ENCODE measurements around the gene HIVEP2. TPM values are rescaled to one million over a fixed set of nuclear protein-coding genes. Genes with fewer than 3 reads are reported as not detected.
A peak's percentile ranks its signal among the peaks of the same experiment; 100 is the strongest.
"Not testable (repeated sequence)": the region's sequence is repeated elsewhere in the genome, so short reads cannot be mapped to it uniquely, and the experiment has no call there.

Gene HIVEP2, protein sequence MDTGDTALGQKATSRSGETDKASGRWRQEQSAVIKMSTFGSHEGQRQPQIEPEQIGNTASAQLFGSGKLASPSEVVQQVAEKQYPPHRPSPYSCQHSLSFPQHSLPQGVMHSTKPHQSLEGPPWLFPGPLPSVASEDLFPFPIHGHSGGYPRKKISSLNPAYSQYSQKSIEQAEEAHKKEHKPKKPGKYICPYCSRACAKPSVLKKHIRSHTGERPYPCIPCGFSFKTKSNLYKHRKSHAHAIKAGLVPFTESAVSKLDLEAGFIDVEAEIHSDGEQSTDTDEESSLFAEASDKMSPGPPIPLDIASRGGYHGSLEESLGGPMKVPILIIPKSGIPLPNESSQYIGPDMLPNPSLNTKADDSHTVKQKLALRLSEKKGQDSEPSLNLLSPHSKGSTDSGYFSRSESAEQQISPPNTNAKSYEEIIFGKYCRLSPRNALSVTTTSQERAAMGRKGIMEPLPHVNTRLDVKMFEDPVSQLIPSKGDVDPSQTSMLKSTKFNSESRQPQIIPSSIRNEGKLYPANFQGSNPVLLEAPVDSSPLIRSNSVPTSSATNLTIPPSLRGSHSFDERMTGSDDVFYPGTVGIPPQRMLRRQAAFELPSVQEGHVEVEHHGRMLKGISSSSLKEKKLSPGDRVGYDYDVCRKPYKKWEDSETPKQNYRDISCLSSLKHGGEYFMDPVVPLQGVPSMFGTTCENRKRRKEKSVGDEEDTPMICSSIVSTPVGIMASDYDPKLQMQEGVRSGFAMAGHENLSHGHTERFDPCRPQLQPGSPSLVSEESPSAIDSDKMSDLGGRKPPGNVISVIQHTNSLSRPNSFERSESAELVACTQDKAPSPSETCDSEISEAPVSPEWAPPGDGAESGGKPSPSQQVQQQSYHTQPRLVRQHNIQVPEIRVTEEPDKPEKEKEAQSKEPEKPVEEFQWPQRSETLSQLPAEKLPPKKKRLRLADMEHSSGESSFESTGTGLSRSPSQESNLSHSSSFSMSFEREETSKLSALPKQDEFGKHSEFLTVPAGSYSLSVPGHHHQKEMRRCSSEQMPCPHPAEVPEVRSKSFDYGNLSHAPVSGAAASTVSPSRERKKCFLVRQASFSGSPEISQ (N-terminal part only)
- 10 to 100 TPM; 45.8 to 49.7 TPM for total RNA-seq

DNA sequence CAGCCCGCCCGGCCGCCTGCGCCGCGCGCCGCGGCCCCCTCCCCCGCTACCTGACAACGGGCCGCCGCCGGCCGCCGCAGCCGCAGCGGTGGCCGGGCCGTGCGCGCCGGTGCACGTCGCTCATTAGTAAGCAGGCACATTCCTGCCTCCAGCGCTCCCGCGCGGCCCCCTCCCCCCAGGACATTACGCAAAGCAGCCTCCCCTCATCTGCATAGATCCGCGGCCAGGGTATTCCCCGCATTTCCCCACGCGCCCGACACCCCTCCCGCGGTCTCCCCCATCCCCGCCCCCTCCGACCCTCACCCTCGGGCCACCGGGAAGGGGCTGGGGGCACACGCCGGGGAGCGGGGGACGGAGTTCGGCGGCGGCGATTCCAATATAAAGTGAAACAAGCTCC lies at the start of gene HIVEP2:
TSS of gene HIVEP2 (minus strand) at position 128 of the 397 bp plus-strand sequence. CDS start 170,438 bp downstream, outside the sequence.
- POLR2A ChIA-PET, result interaction anchor here (0.6 to 2.8 kb wide), 19 partner anchors 8 to 505 kb away, joined by 3 to 45 read pairs (median 4); partner anchors contain the start of genes ADAT2 and PEX3
- Mint-ChIP-seq H3K36me3 (peaks cover 3% of the 10 kb centered on the region), H3K4me1 (peaks cover 43% of the 10 kb centered on the region), H3K27ac (peak within 1 kb of the TSS; percentile 100), H3K27me3 (no peaks in the 10 kb centered on the region), H3K9me3 (no peaks in the 10 kb centered on the region), H3K4me3 (peak within 1 kb of the TSS; percentile 100)
- no peak for DNase-seq
- ATAC-seq (ENCODE audit: low read depth), result peak; percentile 27

DNA sequence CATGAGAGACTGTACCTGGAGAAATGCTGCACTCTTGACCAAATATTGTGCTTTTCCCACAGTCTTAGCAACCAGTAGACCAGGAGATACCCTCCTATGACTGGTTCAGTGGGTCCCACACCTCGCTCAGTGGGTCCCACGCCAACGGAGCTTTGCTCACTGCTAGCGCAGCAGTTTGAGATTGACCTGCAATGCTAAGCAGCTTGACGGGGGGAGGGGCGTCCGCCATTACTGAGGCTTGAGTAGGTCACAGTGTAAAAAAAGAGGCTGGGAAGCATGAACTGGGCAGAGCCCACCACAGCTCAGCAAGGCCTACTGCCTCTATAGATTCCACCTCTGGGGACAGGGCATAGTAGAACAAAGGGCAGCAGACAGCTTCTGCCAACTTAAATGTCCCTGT lies 49.0 kb upstream of the HIVEP2 start:
- Mint-ChIP-seq H3K27me3 (peaks cover 2% of the 10 kb centered on the region), H3K36me3 (peaks cover 4% of the 10 kb centered on the region), H3K27ac (no peak overlapping the region), H3K4me1 (peaks cover 6% of the 10 kb centered on the region), H3K9me3 (peaks cover 14% of the 10 kb centered on the region), H3K4me3 (no peak overlapping the region)
- ATAC-seq (ENCODE audit: low read depth) (no peak), DNase-seq (no peak)
- POLR2A ChIA-PET, result no interaction called here

DNA sequence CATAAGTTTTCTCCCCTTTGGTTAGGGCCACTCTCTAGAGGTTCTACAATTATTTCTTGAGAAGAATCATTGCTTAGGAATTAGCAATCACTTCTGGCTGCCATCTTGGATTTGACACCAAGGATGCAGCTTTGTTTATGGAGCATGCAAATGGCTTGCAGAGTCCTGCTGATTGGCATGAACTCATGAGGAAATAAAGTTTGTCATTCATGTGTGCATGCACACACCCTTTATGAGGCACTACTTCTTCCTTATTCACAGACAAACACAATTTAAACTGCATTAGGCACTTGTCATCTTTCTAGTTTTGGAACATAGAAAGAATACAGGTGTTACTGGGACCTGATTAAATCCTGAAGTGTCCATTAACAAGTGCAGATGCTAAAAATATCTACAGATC lies 42.5 kb upstream of the HIVEP2 start:
- DNase-seq (no peak), ATAC-seq (ENCODE audit: low read depth) (no peak)
- POLR2A ChIA-PET, result no interaction called here
- Mint-ChIP-seq H3K4me3 (no peak overlapping the region), H3K36me3 (peaks cover 2% of the 10 kb centered on the region), H3K4me1 (no peaks in the 10 kb centered on the region), H3K27me3 (peaks cover 3% of the 10 kb centered on the region), H3K27ac (no peak overlapping the region), H3K9me3 (peaks cover 13% of the 10 kb centered on the region)

DNA sequence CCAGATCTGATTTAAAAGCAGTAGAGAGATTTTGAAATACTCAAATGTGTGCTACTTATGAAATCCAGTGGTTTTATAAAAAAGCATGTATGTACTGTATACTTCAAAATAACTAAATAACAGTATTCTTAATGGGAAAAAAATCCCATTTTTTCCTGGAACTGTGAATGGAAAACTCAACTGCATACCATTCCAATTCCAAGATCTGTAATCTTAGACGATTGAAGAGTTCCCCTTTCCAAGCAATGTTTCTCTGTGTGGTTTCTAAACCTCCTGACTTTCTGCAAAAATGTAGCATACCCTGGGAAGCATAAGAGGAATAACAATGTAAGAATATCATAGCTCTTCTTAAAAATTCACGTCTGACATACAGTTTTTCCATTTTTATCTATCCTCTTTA lies 40.3 kb upstream of the HIVEP2 start:
- Mint-ChIP-seq H3K36me3 (peaks cover 7% of the 10 kb centered on the region), H3K4me1 (no peaks in the 10 kb centered on the region), H3K27ac (no peak overlapping the region), H3K9me3 (peaks cover 19% of the 10 kb centered on the region), H3K27me3 (peaks cover 3% of the 10 kb centered on the region), H3K4me3 (no peak overlapping the region)
- ATAC-seq (ENCODE audit: low read depth) (no peak), DNase-seq (no peak)
- POLR2A ChIA-PET, result no interaction called here

DNA sequence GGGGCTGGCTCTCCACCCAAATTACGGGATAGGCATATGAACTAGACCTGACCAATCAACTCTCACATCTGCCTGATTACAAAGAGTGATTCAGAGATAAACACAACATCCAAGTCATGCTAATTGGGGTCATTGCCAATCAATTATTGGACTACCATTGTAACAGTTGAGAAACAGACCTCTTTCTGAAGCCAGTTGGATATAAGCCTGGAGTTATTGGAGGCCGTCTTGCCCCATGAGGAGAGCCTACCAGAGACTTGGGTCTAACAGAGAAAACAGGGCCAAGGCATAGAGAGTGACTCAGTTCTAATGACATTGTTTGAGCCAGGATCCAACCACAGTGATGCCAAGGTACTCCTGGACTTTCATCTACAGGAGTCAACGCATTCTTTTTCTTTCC lies 39.4 kb upstream of the HIVEP2 start:
- H3K27ac Mint-ChIP-seq, result no peak overlapping the region
- H3K36me3 Mint-ChIP-seq, result peaks cover 7% of the 10 kb centered on the region
- POLR2A ChIA-PET, result no interaction called here
- H3K4me1 Mint-ChIP-seq, result no peaks in the 10 kb centered on the region
- peaks cover 17% of the 10 kb centered on the region for H3K9me3 Mint-ChIP-seq
- no peak overlapping the region for H3K4me3 Mint-ChIP-seq
- ATAC-seq (ENCODE audit: low read depth) (no peak), DNase-seq (no peak)
- H3K27me3 Mint-ChIP-seq, result peaks cover 3% of the 10 kb centered on the region

DNA sequence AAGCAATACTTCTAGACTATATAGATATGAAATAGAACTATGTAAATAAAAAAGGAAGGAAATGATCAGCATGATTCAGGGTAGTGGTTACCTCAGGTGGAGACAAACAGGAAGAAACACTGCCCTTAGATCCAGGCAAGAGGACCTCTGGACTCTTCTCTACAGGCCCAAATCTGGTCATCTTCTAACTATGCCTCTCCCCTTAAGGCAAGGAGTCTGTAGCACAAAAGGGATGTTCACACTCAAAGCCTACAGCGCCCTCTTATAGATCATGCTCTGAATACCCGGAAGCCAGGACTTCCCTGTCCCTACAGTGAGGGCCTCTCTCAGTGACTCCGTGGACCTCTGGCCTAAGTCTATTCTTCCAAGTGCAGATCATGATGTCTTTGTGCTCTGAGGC lies 30.4 kb upstream of the HIVEP2 start:
- Mint-ChIP-seq H3K27me3 (no peaks in the 10 kb centered on the region), H3K4me3 (no peak overlapping the region), H3K4me1 (peaks cover 10% of the 10 kb centered on the region), H3K36me3 (peaks cover 4% of the 10 kb centered on the region), H3K9me3 (peaks cover 20% of the 10 kb centered on the region), H3K27ac (no peak overlapping the region)
- POLR2A ChIA-PET, result no interaction called here
- DNase-seq, result no peak
- no peak for ATAC-seq (ENCODE audit: low read depth)

DNA sequence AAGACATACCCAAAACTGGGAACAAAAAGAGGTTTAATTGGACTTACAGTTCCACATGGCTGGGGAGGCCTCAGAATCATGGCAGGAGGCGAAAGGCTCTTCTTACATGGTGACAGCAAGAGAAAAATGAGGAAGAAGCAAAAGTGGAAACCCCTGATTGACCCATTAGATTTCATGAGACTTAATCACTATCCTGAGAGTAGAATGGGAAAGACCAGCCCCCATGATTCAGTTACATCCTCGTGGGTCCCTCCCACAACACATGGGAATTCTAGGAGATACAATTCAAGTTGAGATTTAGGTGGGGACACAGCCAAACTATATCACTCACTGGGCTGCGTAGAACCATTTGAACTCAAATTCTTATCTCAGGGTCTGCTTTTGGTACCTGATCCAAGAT lies 26.0 kb upstream of the HIVEP2 start:
- DNase-seq; H3K9me3 Mint-ChIP-seq; H3K27ac Mint-ChIP-seq; H3K4me1 Mint-ChIP-seq; H3K27me3 Mint-ChIP-seq; H3K4me3 Mint-ChIP-seq; POLR2A ChIA-PET; H3K36me3 Mint-ChIP-seq; ATAC-seq (ENCODE audit: low read depth): not testable (repeated sequence)

DNA sequence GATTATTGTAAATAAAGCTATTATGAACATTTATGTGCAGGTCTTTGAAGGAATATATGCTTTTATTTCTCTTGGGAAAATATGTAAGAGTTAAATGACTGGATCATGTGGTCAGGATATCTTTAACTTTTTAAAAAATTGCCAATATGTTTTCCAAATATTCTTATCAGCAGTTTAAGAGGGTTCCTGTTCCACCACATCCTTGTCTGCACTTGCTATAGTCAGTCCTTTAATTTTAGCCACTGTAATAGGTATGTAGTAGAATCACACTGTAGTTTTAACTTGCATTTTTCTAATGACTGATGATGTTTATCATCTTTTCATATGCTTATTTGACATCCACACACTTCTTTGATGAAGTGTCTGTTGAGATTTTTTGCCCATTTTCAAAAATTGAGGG lies 23.6 kb upstream of the HIVEP2 start:
- Mint-ChIP-seq H3K4me3 (no peak overlapping the region), H3K36me3 (no peaks in the 10 kb centered on the region), H3K27me3 (no peaks in the 10 kb centered on the region), H3K9me3 (peaks cover 7% of the 10 kb centered on the region), H3K4me1 (no peaks in the 10 kb centered on the region), H3K27ac (no peak overlapping the region)
- DNase-seq (no peak), ATAC-seq (ENCODE audit: low read depth) (no peak)
- POLR2A ChIA-PET, result no interaction called here

DNA sequence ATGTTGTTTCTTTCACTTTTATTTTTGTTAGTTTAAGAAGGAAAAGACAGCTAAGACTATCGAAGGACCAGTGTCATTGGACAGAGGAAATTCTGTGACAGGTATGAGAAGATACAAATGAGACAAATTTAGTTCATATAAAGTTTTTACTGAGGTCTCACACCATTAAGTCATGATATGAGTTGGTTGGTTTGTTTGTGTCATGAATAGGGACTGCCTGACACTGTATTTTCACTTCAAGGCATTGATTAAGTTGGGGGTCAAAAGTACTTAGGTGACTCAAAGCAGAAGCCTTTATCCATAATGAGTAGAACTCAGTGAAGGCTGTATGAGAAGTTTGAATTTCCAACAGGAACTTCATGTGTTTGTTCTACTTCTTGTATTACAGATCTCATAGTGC lies 21.3 kb upstream of the HIVEP2 start:
- no peak for ATAC-seq (ENCODE audit: low read depth)
- H3K9me3 Mint-ChIP-seq, result peaks cover 1% of the 10 kb centered on the region
- H3K27me3 Mint-ChIP-seq, result no peaks in the 10 kb centered on the region
- no peak overlapping the region for H3K4me3 Mint-ChIP-seq
- POLR2A ChIA-PET, result no interaction called here
- H3K36me3 Mint-ChIP-seq, result no peaks in the 10 kb centered on the region
- no peaks in the 10 kb centered on the region for H3K4me1 Mint-ChIP-seq
- H3K27ac Mint-ChIP-seq, result no peak overlapping the region
- DNase-seq, result no peak

DNA sequence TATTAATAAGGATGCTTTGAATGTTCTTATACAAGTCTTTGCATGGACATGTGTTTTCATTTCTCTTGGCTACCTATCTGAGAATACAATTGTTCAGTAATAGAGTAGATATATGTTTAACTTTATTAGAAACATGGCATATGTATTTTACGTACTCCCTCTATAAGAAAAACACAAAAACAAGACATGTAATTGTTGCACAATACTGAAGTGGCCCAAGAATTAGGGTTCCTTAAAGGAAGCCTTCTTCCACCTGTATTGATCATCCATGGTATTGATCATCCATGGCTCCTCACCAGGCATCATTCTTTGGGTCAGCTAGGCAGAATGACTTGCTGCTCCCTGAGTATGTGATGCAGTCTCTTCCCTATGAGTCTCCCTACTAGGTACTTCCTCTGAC lies 20.2 kb upstream of the HIVEP2 start:
- Mint-ChIP-seq H3K4me3 (no peak overlapping the region), H3K36me3 (peaks cover 3% of the 10 kb centered on the region), H3K27me3 (no peaks in the 10 kb centered on the region), H3K9me3 (peaks cover 3% of the 10 kb centered on the region), H3K27ac (no peak overlapping the region), H3K4me1 (no peaks in the 10 kb centered on the region)
- DNase-seq (no peak), ATAC-seq (ENCODE audit: low read depth) (no peak)
- POLR2A ChIA-PET, result no interaction called here

DNA sequence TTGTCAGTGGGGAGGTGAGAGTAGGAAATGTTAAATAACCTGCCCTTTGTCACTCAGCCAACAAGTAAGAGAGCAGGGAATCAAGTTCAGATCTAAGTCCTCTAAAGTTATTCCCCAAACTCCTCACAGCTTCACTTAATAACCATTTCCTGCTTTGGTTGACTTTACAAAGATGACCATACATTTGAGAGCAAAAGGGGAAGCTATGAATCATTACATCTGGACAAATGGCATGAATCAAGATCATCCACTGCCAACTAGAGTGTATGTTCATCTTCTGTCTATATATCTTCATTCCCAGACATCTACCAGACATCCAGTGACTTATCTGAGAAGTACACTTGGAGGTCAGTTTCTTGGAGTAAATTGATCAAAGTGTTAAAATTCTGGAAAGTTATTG lies 15.1 kb upstream of the HIVEP2 start:
- POLR2A ChIA-PET, result no interaction called here
- H3K9me3 Mint-ChIP-seq, result peaks cover 4% of the 10 kb centered on the region

DNA sequence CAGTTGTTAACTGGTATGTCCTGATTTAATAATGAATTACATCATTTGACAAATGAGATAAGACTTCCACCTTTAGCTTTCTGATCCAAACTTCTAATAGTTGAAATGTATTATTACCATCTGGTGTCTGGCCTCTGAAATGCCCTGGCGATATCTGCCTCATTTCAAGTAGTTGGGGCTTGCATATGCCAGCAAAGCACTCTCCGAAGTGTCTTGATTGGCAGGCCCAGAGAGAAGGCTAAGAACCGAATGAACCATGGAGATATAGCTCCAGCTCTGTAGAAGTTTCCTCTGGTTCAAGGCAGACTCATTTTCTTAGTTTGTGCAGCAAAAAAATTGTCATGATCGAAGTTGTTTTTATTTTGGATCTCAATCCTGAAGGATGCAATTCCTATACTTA lies 13.4 kb upstream of the HIVEP2 start:
- H3K27ac Mint-ChIP-seq, result no peak overlapping the region
- ATAC-seq (ENCODE audit: low read depth), result no peak
- no peak overlapping the region for H3K4me3 Mint-ChIP-seq
- no peak for DNase-seq
- H3K4me1 Mint-ChIP-seq, result peaks cover 1% of the 10 kb centered on the region
- no peaks in the 10 kb centered on the region for H3K27me3 Mint-ChIP-seq
- peaks cover 4% of the 10 kb centered on the region for H3K9me3 Mint-ChIP-seq
- H3K36me3 Mint-ChIP-seq, result peaks cover 6% of the 10 kb centered on the region
- POLR2A ChIA-PET, result no interaction called here

More for the DNA sequence above, 15.1 kb upstream of the HIVEP2 start:
- H3K36me3 Mint-ChIP-seq, result peaks cover 6% of the 10 kb centered on the region
- H3K4me3 Mint-ChIP-seq, result no peak overlapping the region
- no peaks in the 10 kb centered on the region for H3K27me3 Mint-ChIP-seq
- ATAC-seq (ENCODE audit: low read depth), result no peak
- no peak for DNase-seq
- no peak overlapping the region for H3K27ac Mint-ChIP-seq
- no peaks in the 10 kb centered on the region for H3K4me1 Mint-ChIP-seq

DNA sequence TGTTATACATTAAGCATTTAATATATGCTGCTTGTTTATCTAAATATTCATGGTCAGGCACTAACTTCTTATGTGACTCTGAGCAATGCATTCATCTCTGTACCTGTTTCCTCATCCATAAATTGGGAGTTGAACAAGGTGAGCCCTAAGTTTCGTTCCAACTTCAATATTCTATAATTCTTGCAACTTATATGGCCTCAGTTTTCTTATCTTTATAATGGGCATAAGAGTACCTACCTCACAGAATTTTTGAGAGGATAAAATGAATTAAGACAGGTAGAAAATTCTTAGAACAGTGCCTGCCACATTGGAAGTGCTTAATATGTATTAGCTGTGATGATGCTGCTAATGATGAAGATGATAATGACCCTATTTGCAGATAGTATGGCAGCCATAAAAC lies 11.8 kb upstream of the HIVEP2 start:
- Mint-ChIP-seq H3K27me3 (no peaks in the 10 kb centered on the region), H3K36me3 (peaks cover 6% of the 10 kb centered on the region), H3K9me3 (peaks cover 4% of the 10 kb centered on the region), H3K27ac (no peak overlapping the region), H3K4me3 (no peak overlapping the region), H3K4me1 (peaks cover 4% of the 10 kb centered on the region)
- no peak for ATAC-seq (ENCODE audit: low read depth)
- no peak for DNase-seq
- POLR2A ChIA-PET, result no interaction called here

Measured in activated naive CD8-positive, alpha-beta T cell treated with anti-CD3 and anti-CD28 coated beads, Interleukin-2, amount 10 ng/mL, durations not matched to agents 7 days and 5 days (primary cell).